Neural cell (in vitro differentiated cells): Measurements from ENCODE around the gene WASF3.
"Not testable (repeated sequence)": the region's sequence is repeated elsewhere in the genome, so short reads cannot be mapped to it uniquely, and the experiment has no call there.

Source experiments
- CTCF ChIP-seq: fragments of 450-650 bp; IDR thresholded peaks from 2 replicates; pipeline ENCODE4 v1.5.1; 2014; ENCODE audit warnings: antibody characterized with exemption, mild to moderate bottlenecking, moderate library complexity; ENCODE audit not compliant: poor library complexity, severe bottlenecking
- EZH2 ChIP-seq: fragments of 200-600, 300-800 bp; shearing (Covaris generic), sonication (generic); IDR thresholded peaks from 2 replicates; pipeline ENCODE4 v1.6.1; 2014; ENCODE audit warnings: antibody characterized with exemption, low read length, borderline replicate concordance, mild to moderate bottlenecking; ENCODE audit not compliant: insufficient read depth, poor library complexity, severe bottlenecking
- POLR2AphosphoS5 ChIP-seq: IDR thresholded peaks from 2 replicates; pipeline ENCODE4 v1.6.1; 2012
- RAD21 ChIP-seq: fragments of 450-650 bp; conservative IDR thresholded peaks from 2 replicates; pipeline ENCODE4 v1.6.1; 2014; ENCODE audit warnings: antibody characterized with exemption, mild to moderate bottlenecking, moderate library complexity
- SMC3 ChIP-seq: fragments of 450-650 bp; conservative IDR thresholded peaks from 2 replicates; pipeline ENCODE4 v1.6.1; 2014; ENCODE audit warnings: antibody characterized with exemption, mild to moderate bottlenecking, moderate library complexity; ENCODE audit not compliant: poor library complexity
- TF ChIP-seq, protein P1 (sequence below): IDR thresholded peaks from 2 replicates; pipeline ENCODE4 v1.6.1; 2012; ENCODE audit warnings: borderline replicate concordance

GRCh38 chr13:26636073-26636472 lies 78.6 kb downstream of the WASF3 start:
- TF ChIP-seq CTCF, POLR2AphosphoS5, EZH2, RAD21, SMC3: not testable (repeated sequence)
- TF ChIP-seq, protein P1, sequence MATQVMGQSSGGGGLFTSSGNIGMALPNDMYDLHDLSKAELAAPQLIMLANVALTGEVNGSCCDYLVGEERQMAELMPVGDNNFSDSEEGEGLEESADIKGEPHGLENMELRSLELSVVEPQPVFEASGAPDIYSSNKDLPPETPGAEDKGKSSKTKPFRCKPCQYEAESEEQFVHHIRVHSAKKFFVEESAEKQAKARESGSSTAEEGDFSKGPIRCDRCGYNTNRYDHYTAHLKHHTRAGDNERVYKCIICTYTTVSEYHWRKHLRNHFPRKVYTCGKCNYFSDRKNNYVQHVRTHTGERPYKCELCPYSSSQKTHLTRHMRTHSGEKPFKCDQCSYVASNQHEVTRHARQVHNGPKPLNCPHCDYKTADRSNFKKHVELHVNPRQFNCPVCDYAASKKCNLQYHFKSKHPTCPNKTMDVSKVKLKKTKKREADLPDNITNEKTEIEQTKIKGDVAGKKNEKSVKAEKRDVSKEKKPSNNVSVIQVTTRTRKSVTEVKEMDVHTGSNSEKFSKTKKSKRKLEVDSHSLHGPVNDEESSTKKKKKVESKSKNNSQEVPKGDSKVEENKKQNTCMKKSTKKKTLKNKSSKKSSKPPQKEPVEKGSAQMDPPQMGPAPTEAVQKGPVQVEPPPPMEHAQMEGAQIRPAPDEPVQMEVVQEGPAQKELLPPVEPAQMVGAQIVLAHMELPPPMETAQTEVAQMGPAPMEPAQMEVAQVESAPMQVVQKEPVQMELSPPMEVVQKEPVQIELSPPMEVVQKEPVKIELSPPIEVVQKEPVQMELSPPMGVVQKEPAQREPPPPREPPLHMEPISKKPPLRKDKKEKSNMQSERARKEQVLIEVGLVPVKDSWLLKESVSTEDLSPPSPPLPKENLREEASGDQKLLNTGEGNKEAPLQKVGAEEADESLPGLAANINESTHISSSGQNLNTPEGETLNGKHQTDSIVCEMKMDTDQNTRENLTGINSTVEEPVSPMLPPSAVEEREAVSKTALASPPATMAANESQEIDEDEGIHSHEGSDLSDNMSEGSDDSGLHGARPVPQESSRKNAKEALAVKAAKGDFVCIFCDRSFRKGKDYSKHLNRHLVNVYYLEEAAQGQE: not testable (repeated sequence)
